HG03378 (cell line): ENCODE measurements around the gene SPPL3.
A peak's percentile ranks its signal among the peaks of the same experiment; 100 is the strongest.
"Not testable (repeated sequence)": the region's sequence is repeated elsewhere in the genome, so short reads cannot be mapped to it uniquely, and the experiment has no call there.

Experiments
- ATAC-seq: cut with Tn5 transposase; IDR thresholded peaks from one replicate; pipeline ENCODE4 v1.9.1; 2021; ENCODE audit warnings: mild to moderate bottlenecking, moderate library complexity; ENCODE audit not compliant: unreplicated experiment

The SPPL3 gene

DNA sequence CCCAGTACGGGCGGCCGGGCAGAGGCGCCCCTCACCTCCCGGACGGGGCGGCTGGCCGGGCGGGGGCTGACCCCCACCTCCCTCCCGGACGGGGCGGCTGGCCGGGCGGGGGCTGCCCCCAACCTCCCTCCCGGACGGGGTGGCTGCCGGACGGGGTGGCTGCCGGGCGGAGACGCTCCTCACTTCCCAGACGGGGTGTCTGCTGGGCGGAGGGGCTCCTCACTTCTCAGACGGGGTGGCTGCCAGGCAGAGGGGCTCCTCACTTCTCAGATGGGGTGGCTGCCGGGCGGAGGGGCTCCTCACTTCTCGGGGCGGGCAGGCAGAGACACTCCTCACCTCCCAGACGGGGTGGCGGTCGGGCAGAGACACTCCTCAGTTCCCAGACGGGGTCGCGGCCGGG is 172.0 kb downstream of the SPPL3 start:
- not testable (repeated sequence) for ATAC-seq

DNA sequence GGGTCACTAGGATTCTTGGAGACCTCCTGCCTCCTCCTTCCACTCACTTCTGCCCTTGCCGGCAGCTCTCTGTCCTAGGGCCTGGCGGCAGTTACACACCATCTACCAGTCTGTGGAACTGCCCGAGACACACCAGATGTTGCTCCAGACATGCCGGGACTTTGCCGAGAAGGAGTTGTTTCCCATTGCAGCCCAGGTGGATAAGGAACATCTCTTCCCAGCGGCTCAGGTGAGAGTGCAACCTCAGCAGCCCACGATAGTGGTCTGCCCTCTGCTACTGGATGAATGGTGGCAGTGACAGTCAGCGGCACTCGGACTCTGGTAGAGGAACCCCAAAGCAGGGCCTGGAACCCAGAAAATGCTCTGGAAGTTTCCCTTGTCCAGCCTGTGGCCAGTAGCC is 177.2 kb downstream of the SPPL3 start:
- no peak for ATAC-seq

DNA sequence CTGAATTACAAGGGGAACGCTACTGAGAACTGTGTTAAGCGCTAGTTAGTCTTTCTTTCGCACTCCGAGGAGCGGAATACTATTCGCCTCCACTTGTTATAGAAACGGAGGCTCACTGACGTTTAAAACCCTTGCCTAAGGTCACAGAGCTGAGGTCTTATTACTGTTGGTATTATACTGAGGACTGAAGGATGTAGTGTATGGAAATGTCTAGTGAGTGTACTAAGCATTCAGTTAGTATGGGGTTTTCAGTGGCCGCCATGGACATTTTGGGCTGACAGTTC is 177.7 kb downstream of the SPPL3 start:
- ATAC-seq, result no peak

DNA sequence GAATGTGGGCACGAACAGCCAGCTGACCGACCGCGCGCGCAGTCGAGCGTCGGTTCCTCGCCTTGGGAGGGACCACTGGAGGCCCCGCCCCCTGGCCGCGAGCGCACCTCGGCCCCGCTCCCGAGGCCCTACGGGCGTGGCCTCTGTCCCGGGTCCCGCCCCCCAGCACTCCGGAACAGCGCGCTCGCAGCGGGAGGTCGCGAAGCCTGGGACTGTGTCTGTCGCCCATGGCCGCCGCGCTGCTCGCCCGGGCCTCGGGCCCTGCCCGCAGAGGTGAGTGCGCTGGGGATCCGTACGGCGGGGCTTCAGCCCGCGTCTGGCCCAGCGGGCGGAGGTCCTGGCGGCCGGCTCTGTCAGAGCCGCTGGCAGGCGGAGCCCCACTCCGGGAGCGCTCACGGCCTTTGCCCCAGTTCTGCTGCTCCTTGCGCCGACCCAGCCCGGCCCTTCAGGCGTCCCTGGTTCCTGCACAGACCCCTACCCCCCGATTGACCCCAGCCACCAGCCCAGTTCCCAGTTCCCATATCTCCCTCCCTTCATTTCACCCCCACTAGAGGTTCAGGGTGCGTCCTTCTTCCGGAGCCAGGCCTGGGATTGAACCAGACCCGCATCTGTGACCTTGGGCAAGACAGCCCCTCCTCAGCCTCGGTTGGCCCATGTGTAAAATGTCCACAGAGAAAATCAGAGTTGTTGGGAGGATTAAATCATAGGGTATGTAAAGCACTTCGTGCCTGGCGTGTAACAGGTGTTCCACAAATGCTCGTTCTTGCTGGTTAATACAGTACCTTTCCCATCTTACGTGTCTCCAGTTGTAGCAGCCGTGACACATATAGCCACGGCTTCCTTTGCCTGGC is 178.3 kb downstream of the SPPL3 start, which contains the start of gene ACADS:
TSS of gene ACADS (plus strand) at position 168 of the 851 bp plus-strand sequence. CDS start at position 228, 60 bp downstream.
- peak; percentile 66 for ATAC-seq

- ATAC-seq, result no peak
These were observed 179.0 kb downstream of the SPPL3 start for GRCh38 chr12:120725151-120725658.

DNA sequence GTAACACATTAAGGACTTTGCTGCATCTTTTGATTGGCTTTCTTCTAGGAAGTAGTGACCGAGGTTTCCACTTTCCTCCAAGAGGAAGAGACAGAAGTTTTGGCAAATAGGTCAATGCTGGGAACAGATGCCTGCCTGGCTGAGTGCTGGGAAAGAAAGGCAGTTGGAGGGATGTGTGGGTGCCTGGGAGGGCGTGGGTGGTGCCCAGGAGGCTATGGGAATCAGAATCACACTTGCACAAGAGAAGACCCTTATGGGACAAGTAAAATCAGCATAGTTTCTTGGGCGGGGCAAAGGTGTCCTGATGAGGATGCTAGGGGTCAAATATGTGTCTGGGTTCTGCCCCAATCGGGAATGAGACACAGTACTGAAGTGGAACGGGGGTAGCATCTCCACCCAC is 179.4 kb downstream of the SPPL3 start:
- no peak for ATAC-seq

DNA sequence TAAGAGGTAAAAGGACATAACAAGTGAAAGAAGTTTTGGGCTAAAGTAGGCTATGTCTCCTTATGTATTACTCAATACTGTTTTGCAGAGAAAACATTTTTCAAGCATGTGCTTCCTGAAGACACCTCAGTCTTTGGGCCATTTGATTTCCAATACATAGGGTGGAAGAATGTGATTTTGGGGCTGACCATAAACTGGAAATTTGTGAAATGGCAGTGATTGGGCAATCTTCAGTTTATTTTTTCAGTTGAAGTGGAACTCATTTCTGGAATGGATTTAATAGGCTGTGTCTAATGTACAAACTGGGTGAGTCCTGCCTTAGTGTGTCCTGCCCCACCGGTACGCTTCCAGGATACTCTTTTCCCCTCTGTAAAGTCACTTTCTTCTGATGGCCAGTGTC is 181.4 kb downstream of the SPPL3 start:
- no peak for ATAC-seq

GRCh38 chr12:120721866-120722265 is 182.3 kb downstream of the SPPL3 start:
- ATAC-seq, result no peak

DNA sequence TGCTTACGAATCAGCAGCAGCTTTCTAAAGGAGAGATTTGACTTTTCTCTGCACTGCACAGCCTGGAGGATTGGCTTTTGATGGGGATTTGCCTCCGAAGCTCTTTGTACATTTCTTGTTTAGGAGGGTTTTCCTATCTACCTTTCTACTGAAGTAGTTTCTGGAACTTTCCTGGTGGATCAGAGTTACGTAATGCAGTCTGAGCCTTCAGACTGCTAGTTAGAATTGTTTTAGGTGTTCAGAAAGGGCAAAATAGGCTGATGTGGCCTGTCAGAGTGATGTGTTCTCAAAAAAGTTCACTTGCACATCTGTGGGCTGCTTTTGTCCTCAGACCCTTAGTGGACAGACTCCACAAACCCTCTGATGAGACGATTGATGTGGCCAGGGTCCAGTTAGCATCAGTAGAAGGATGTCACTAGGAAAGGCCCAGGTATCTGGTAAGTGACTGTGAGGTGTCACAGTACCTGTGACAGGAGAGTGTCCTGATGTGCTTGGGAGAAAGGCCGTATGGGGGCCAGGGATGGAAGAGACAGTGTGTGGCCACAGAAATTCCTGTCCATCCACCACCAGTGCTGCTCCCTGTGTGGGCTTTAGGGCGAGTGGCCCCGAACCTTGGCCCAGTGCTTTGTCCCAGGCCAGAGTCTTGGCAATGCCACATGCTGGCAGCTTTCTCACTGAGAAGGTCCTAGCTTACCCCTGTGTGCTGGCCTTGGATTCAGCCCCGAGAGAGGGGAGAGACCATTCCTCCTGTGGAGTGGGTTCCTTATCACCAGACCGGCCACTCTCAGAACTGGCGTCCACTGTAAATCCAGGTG is 183.0 kb downstream of the SPPL3 start:
- ATAC-seq, result no peak

DNA sequence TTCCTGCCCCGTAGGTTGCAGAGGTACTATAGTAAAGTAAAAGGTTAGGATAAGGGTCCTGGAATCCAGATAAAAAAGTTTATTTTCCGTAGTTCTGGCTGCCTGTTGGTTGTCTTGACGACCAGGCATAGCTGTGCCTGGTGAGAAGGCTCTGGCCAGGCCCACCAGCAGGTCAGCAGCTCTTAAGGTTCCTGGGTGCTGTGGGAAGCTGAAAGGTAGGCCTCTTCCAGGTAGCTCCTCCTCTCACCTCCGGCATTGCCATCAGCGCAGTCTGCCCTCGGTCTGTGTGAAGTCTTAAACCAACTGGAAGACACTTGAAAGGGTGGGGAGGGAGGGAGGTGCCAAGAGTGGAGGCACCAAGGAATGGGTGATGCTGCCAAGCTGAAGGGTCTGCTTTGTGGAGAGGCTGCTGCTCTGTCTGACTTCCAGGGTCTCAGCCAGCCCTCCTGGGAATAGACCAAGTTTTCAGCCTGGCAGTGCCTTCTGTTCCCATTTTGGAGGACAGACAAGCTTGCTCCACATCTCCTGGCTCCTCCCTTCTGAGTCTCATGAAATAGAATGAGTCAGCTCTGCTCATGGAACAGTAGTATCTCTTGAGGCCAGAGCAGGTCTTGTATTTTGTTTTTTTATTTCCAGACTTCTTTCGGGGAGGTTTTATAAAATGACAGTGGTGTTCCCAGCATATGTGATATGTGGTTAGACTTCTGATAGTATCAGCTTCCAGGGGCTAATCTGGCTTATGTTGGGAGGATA is 183.7 kb downstream of the SPPL3 start:
- no peak for ATAC-seq

DNA sequence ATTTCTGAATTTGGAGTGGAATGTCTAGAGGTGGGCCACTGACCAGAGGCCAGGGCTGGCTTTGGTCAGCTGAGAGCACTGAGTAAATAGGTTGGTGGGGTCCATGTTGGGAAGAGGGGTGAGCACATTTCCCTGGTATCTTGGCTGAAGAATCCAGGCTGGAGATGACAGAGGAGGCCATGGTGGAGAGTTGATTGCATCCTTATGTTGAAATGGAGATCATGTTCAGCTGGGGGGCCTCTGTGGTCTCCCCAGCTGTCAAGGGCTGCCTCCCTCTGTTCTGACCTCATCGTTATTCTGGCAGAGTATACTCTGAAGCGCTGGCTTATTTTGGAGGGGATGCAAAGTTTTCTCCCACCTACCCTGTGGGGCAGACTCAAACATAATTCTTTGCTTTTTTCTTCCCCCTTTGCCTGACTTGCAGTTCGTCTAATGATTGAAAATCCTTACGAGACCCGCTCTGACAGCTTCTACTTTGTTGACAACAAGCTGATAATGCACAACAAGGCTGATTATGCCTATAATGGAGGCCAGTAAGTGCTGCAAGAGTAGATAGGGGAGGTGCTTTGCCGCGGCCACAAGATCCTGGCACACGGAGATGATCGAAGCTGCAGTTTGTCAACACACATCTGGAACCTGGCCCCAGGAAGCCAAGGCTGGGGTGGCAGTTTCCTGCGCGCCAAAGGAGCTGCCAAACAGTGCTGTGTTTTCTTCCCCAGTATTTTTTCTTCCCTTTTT is 184.5 kb downstream of the SPPL3 start:
- ATAC-seq, result no peak

- ATAC-seq, result no peak
These were observed 185.1 kb downstream of the SPPL3 start for GRCh38 chr12:120719072-120719471.

- ATAC-seq, result no peak
These were observed 186.1 kb downstream of the SPPL3 start for GRCh38 chr12:120718055-120718454.

DNA sequence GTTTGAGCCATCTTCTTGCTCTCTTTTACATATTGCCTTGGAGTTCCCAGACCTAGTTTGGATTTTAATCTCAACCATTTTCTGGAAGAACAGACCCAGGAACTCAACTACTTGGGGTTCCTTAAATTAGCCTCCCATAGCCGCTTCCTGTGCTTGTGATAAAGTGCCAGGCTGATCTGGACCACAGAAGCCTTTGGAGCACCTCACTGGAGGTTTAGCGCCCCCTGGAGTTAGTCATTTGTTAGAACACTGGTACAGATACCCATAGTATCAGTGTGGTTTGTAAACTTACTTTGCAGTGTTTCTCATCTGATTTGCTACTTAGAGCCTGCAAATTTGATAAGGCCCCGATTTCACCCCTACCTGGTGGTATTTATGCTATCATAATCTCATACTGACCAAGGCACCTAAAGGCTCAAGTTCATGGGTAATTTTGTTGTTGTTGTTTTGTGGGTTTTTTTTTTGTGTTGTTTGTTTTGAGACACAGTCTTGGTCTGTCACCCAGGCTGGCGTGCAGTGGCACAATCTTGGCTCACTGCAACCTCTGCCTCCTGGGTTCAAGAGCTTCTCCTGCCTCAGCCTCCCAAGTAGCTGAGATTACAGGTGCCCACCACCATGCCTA is 190.2 kb downstream of the SPPL3 start:
- no peak for ATAC-seq

- no peak for ATAC-seq
These were observed 191.5 kb downstream of the SPPL3 start for GRCh38 chr12:120712610-120713009.
